Tibial nerve (tissue), 4 donors: ENCODE measurements around the gene IGF2. TPM values are rescaled to one million over a fixed set of nuclear protein-coding genes. Genes with fewer than 3 reads are reported as not detected.
"Not testable (repeated sequence)": the region's sequence is repeated elsewhere in the genome, so short reads cannot be mapped to it uniquely, and the experiment has no call there.

Source experiments
- DNase-seq, 2 donors: peaks; one replicate each; pipeline ENCODE4 v3.0.0-alpha.2; 2019; ENCODE audit warnings: low spot score in 2 of 2
- H3K27ac ChIP-seq, 4 donors: fragments of 200-600 bp; sonication (generic) in 3 of 4; one replicate each; pipeline ENCODE4 v1.5.1; 2017 to 2019; ENCODE audit warnings: mild to moderate bottlenecking in 1 of 4
- H3K27me3 ChIP-seq, 2 donors: fragments of 200-600 bp; sonication (generic) in 1 of 2; one replicate each; pipeline versions ENCODE4 v1.5.1 to v1.6.0; 2017 to 2019
- H3K36me3 ChIP-seq, 3 donors: fragments of 200-600 bp; sonication (generic); one replicate each; pipeline ENCODE4 v1.5.1; 2018 to 2019
- H3K4me1 ChIP-seq, 4 donors: fragments of 200-600 bp; sonication (generic) in 3 of 4; one replicate each; pipeline ENCODE4 v1.5.1; 2017 to 2019
- H3K4me3 ChIP-seq, 4 donors: fragments of 200-600 bp; sonication (generic) in 3 of 4; one replicate each; pipeline ENCODE4 v1.5.1; 2017 to 2019; ENCODE audit warnings: mild to moderate bottlenecking in 1 of 4, moderate library complexity in 1 of 4
- H3K9me3 ChIP-seq, 4 donors: fragments of 200-600 bp; sonication (generic) in 3 of 4; one replicate each; pipeline ENCODE4 v1.5.1; 2017 to 2019
- CTCF ChIP-seq, 5 experiments: fragments of 200-600 bp in 3 of 5; fragments of 450-650 bp in 2 of 5; sonication (generic) in 3 of 5; IDR thresholded peaks; one replicate each; pipeline ENCODE4 v1.5.1; 2016 to 2019; ENCODE audit warnings: antibody characterized with exemption in 5 of 5, mild to moderate bottlenecking in 3 of 5, moderate library complexity in 2 of 5
- EP300 ChIP-seq, 2 donors: sonication (generic); formaldehyde crosslinking; IDR thresholded peaks; one replicate each; pipeline ENCODE4 v1.6.1; 2017; ENCODE audit warnings: antibody characterized with exemption in 2 of 2, mild to moderate bottlenecking in 1 of 2
- POLR2A ChIP-seq, 2 donors: fragments of 450-650 bp; IDR thresholded peaks; one replicate each; pipeline ENCODE4 v1.6.1; 2017; ENCODE audit warnings: antibody characterized with exemption in 2 of 2, mild to moderate bottlenecking in 2 of 2, moderate library complexity in 2 of 2
- WGBS, 2 donors: methylation state at CpG; one replicate each; pipeline ENCODE4 v1.1.5; 2018; 5-methylcytosine and 5-hydroxymethylcytosine counted together
- total RNA-seq, 4 donors: library from RNA; depleted of rRNA; stranded (reverse); fragments of >200 nt; gene quantifications; one replicate each; pipeline ENCODE4 v1.1.0, GENCODE V29; 2016

The IGF2 gene
- total RNA-seq, 4 donors from 2014 or later: 131 to 246 (median 173) TPM

- no peak for DNase-seq
- no peak overlapping the region for H3K4me3 ChIP-seq
- H3K4me1 ChIP-seq: peaks cover 0 to 5% (median 0%) of the 10 kb centered on the region in 4 donors
- no peak overlapping the region for H3K27ac ChIP-seq
- H3K27me3 ChIP-seq: peaks cover 0 to 25% of the 10 kb centered on the region in 2 donors
- TF ChIP-seq EP300 (IDR thresholded peaks at IDR 0.05) (no peak), CTCF (IDR thresholded peaks at IDR 0.05) (no peak), POLR2A (IDR thresholded peaks at IDR 0.05) (no peak)
- no peaks in the 10 kb centered on the region for H3K36me3 ChIP-seq
- WGBS, 2 donors: 46 to 53% methylated on average over 15 to 16 of the region's 16 CpGs
- no peaks in the 10 kb centered on the region for H3K9me3 ChIP-seq
Observed at GRCh38 chr11:2178906-2179494, 39.8 kb upstream of the IGF2 start.

- not testable (repeated sequence) for H3K27ac ChIP-seq, H3K9me3 ChIP-seq, H3K4me1 ChIP-seq, H3K36me3 ChIP-seq, DNase-seq, H3K4me3 ChIP-seq
- 71% methylated on average over 15 to 16 of the region's 16 CpGs for WGBS, 2 donors
- H3K27me3 ChIP-seq: peaks cover 0 to 25% of the 10 kb centered on the region in 2 donors
Observed at GRCh38 chr11:2178055-2178773, 39.0 kb upstream of the IGF2 start.

GRCh38 chr11:2177076-2177475 is 37.9 kb upstream of the IGF2 start:
- no peaks in the 10 kb centered on the region for H3K9me3 ChIP-seq
- H3K4me1 ChIP-seq: peaks cover 0 to 5% (median 0%) of the 10 kb centered on the region in 4 donors
- TF ChIP-seq CTCF (IDR thresholded peaks at IDR 0.05): no peak
- TF ChIP-seq EP300 (IDR thresholded peaks at IDR 0.05): no peak
- no peak for TF ChIP-seq POLR2A (IDR thresholded peaks at IDR 0.05)
- H3K27me3 ChIP-seq: peaks cover 0 to 17% of the 10 kb centered on the region in 2 donors
- no peaks in the 10 kb centered on the region for H3K36me3 ChIP-seq
- H3K4me3 ChIP-seq: no peak overlapping the region
- no peak overlapping the region for H3K27ac ChIP-seq
- 25 to 37% methylated on average over 3 to 17 of the region's 18 CpGs for WGBS, 2 donors
- DNase-seq: no peak

GRCh38 chr11:2176389-2176900 is 37.3 kb upstream of the IGF2 start:
- TF ChIP-seq POLR2A (IDR thresholded peaks at IDR 0.05) (no peak), CTCF (IDR thresholded peaks at IDR 0.05) (no peak), EP300 (IDR thresholded peaks at IDR 0.05) (no peak)
- H3K9me3 ChIP-seq: no peaks in the 10 kb centered on the region

GRCh38 chr11:2175659-2176058 is 36.5 kb upstream of the IGF2 start:
- no peaks in the 10 kb centered on the region for H3K9me3 ChIP-seq
- WGBS, 2 donors: 42 to 50% methylated on average over 12 to 13 of the region's 13 CpGs
- no peak for TF ChIP-seq EP300 (IDR thresholded peaks at IDR 0.05)
- no peak for TF ChIP-seq POLR2A (IDR thresholded peaks at IDR 0.05)
- TF ChIP-seq CTCF (IDR thresholded peaks at IDR 0.05): no peak
- peaks cover 0 to 12% of the 10 kb centered on the region in 2 donors for H3K27me3 ChIP-seq
- H3K4me1 ChIP-seq: peaks cover 0 to 5% (median 0%) of the 10 kb centered on the region in 4 donors
- H3K27ac ChIP-seq: no peak overlapping the region
- H3K4me3 ChIP-seq: no peak overlapping the region
- no peaks in the 10 kb centered on the region for H3K36me3 ChIP-seq
- no peak for DNase-seq

More at GRCh38 chr11:2176389-2176900, 37.3 kb upstream of the IGF2 start:
- Histone ChIP-seq H3K36me3 (no peaks in the 10 kb centered on the region), H3K27ac (no peak overlapping the region), H3K4me1 (peaks cover 0 to 5% (median 0%) of the 10 kb centered on the region in 4 donors), H3K4me3 (no peak overlapping the region), H3K27me3 (peaks cover 0 to 12% of the 10 kb centered on the region in 2 donors)
- no peak for DNase-seq
- 91 to 93% methylated on average over 11 to 14 of the region's 14 CpGs for WGBS, 2 donors
